Lower lobe of right lung (tissue), 2 donors: ENCODE data around the gene KDM2A. TPM values are rescaled to one million over a fixed set of nuclear protein-coding genes. Genes with fewer than 3 reads are reported as not detected.
A peak's percentile ranks its signal among the peaks of the same experiment; 100 is the strongest.
"Not testable (repeated sequence)": the region's sequence is repeated elsewhere in the genome, so short reads cannot be mapped to it uniquely, and the experiment has no call there.

Experiments used
- ATAC-seq, 2 donors: fragments of 200-7000 bp; cut with Tn5 transposase; one replicate each; pipeline ENCODE4 v1.9.1; 2020 to 2022; ENCODE audit warnings: mild to moderate bottlenecking in 2 of 2, moderate library complexity in 2 of 2
- DNase-seq: peaks from one replicate; pipeline ENCODE4 v3.0.0-alpha.2; 2020
- H3K27ac ChIP-seq: fragments of 200-600 bp; one replicate; pipeline ENCODE4 v1.8.0; 2022
- H3K27me3 ChIP-seq: fragments of 200-600 bp; one replicate; pipeline ENCODE4 v1.8.0; 2022; ENCODE audit warnings: low read depth
- H3K36me3 ChIP-seq: fragments of 200-600 bp; one replicate; pipeline ENCODE4 v1.8.0; 2022; ENCODE audit warnings: mild to moderate bottlenecking
- H3K4me1 ChIP-seq: fragments of 200-600 bp; one replicate; pipeline ENCODE4 v1.8.0; 2022
- H3K4me3 ChIP-seq: fragments of 200-600 bp; one replicate; pipeline ENCODE4 v1.8.0; 2022; ENCODE audit warnings: mild to moderate bottlenecking
- H3K9me3 ChIP-seq: fragments of 200-600 bp; one replicate; pipeline ENCODE4 v1.8.0; 2022
- intact Hi-C: fragments of 100-400 bp; cut with DNase I; formaldehyde crosslinking; loops from one replicate; pipeline ENCODE4 v1.11.0; 2022
- total RNA-seq: library from RNA; stranded (reverse); fragmentation: NEBNext Ultra II Directional; extraction: Animal tissue kit (Norgen Biotek cat#: 25700); gene quantifications from one replicate; pipeline ENCODE4 v1.2.1, GENCODE V29; 2021
- TF ChIP-seq, protein P1 (sequence below): fragments of 200-600 bp; IDR thresholded peaks from one replicate; pipeline ENCODE4 v1.8.0; 2022; ENCODE audit warnings: antibody characterized with exemption, mild to moderate bottlenecking
- donor health status: DM: no; HTN: yes; CAD: no; lungs with severe emphysema.

The KDM2A gene
- total RNA-seq, 1 donor from 2014 or later = 80.5 TPM

- H3K9me3 ChIP-seq = no peaks in the 10 kb centered on the region
- H3K36me3 ChIP-seq = peaks cover 53% of the 10 kb centered on the region
- DNase-seq (no peak), ATAC-seq (no peak)
- intact Hi-C loops = no loop called here
- no peak overlapping the region for H3K4me3 ChIP-seq
- TF ChIP-seq, protein P1, sequence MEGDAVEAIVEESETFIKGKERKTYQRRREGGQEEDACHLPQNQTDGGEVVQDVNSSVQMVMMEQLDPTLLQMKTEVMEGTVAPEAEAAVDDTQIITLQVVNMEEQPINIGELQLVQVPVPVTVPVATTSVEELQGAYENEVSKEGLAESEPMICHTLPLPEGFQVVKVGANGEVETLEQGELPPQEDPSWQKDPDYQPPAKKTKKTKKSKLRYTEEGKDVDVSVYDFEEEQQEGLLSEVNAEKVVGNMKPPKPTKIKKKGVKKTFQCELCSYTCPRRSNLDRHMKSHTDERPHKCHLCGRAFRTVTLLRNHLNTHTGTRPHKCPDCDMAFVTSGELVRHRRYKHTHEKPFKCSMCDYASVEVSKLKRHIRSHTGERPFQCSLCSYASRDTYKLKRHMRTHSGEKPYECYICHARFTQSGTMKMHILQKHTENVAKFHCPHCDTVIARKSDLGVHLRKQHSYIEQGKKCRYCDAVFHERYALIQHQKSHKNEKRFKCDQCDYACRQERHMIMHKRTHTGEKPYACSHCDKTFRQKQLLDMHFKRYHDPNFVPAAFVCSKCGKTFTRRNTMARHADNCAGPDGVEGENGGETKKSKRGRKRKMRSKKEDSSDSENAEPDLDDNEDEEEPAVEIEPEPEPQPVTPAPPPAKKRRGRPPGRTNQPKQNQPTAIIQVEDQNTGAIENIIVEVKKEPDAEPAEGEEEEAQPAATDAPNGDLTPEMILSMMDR = no peak
- no peak overlapping the region for H3K27ac ChIP-seq
- H3K27me3 ChIP-seq = no peaks in the 10 kb centered on the region
- H3K4me1 ChIP-seq = peaks cover 5% of the 10 kb centered on the region
These were observed 60.9 kb downstream of the KDM2A start for GRCh38 chr11:67179892-67180490.

- no peaks in the 10 kb centered on the region for H3K4me1 ChIP-seq
- H3K9me3 ChIP-seq = no peaks in the 10 kb centered on the region
- H3K36me3 ChIP-seq = peaks cover 40% of the 10 kb centered on the region
- intact Hi-C loops = no loop called here
- ATAC-seq (no peak), DNase-seq (no peak)
- TF ChIP-seq, protein P1 = no peak
- H3K4me3 ChIP-seq = no peak overlapping the region
- no peak overlapping the region for H3K27ac ChIP-seq
- H3K27me3 ChIP-seq = no peaks in the 10 kb centered on the region
These were observed 75.0 kb downstream of the KDM2A start for GRCh38 chr11:67194096-67194495.

- H3K36me3 ChIP-seq = peaks cover 51% of the 10 kb centered on the region
- no peaks in the 10 kb centered on the region for H3K9me3 ChIP-seq
- H3K27me3 ChIP-seq = no peaks in the 10 kb centered on the region
- H3K27ac ChIP-seq = no peak overlapping the region
- ATAC-seq (peak in 1 of 2 donors; percentile 36), DNase-seq (no peak)
- intact Hi-C loops = no loop called here
- H3K4me3 ChIP-seq = no peak overlapping the region
- TF ChIP-seq, protein P1 = no peak
- H3K4me1 ChIP-seq = no peaks in the 10 kb centered on the region
These were observed 77.0 kb downstream of the KDM2A start for GRCh38 chr11:67195971-67196456.

GRCh38 chr11:67197606-67198005 lies 78.5 kb downstream of the KDM2A start:
- DNase-seq = no peak
- intact Hi-C loops = no loop called here
- peaks cover 49% of the 10 kb centered on the region for H3K36me3 ChIP-seq
- no peak overlapping the region for H3K27ac ChIP-seq
- H3K4me1 ChIP-seq = no peaks in the 10 kb centered on the region
- no peaks in the 10 kb centered on the region for H3K27me3 ChIP-seq
- TF ChIP-seq, protein P1 = no peak
- ATAC-seq = no peak
- H3K9me3 ChIP-seq = no peaks in the 10 kb centered on the region
- no peak overlapping the region for H3K4me3 ChIP-seq

- H3K9me3 ChIP-seq, H3K27ac ChIP-seq, intact Hi-C loops: not testable (repeated sequence)
These were observed 79.7 kb downstream of the KDM2A start for GRCh38 chr11:67198781-67199180.

GRCh38 chr11:67199751-67200150 lies 80.7 kb downstream of the KDM2A start:
- TF ChIP-seq, protein P1 = no peak
- no peak overlapping the region for H3K27ac ChIP-seq
- ATAC-seq (no peak), DNase-seq (no peak)
- no peaks in the 10 kb centered on the region for H3K27me3 ChIP-seq
- no peaks in the 10 kb centered on the region for H3K4me1 ChIP-seq
- H3K4me3 ChIP-seq = no peak overlapping the region
- H3K36me3 ChIP-seq = peaks cover 38% of the 10 kb centered on the region
- no peaks in the 10 kb centered on the region for H3K9me3 ChIP-seq
- intact Hi-C loops = no loop called here

More at GRCh38 chr11:67198781-67199180, 79.7 kb downstream of the KDM2A start:
- not testable (repeated sequence) for ATAC-seq, H3K27me3 ChIP-seq, DNase-seq, H3K4me3 ChIP-seq, H3K4me1 ChIP-seq
- H3K36me3 ChIP-seq = peaks cover 40% of the 10 kb centered on the region
